SH-SY5Y (cell line): ENCODE results near the gene STX1A.

Experiments used
- GATA2 ChIP-seq: IDR thresholded peaks from 2 replicates; pipeline ENCODE4 v1.6.1; 2011; ENCODE audit warnings: mild to moderate bottlenecking, low read depth, low read length
- GATA3 ChIP-seq: IDR thresholded peaks from 2 replicates; pipeline ENCODE4 v1.6.1; 2011; ENCODE audit warnings: low read depth, mild to moderate bottlenecking, low read length, moderate library complexity

GRCh38 chr7:73699370-73700068 is 19.9 kb downstream of the STX1A start:
- TF ChIP-seq GATA2 (no peak), GATA3 (no peak)
